Cardiac muscle cell (in vitro differentiated cells and primary cell): ENCODE measurements around the gene ZNF827. TPM values are rescaled to one million over a fixed set of nuclear protein-coding genes. Genes with fewer than 3 reads are reported as not detected.

ENCODE experiments used
- DNase-seq, 2 donors: peaks; one replicate each; pipeline versions ENCODE4 v3.0.0 to v3.0.0-alpha.2; 2010 to 2017; ENCODE audit warnings: low read depth in 1 of 2, low spot score in 1 of 2
- H3K27ac ChIP-seq: fragments of 200-600 bp; sonication (generic); 2 replicates; pipeline ENCODE4 v1.5.1; 2016
- H3K27me3 ChIP-seq: fragments of 200-600 bp; sonication (generic); 2 replicates; pipeline ENCODE4 v1.6.0; 2016; ENCODE audit warnings: control low read depth
- H3K36me3 ChIP-seq: fragments of 200-600 bp; sonication (generic); 2 replicates; pipeline ENCODE4 v1.5.1; 2016; ENCODE audit warnings: control low read depth
- H3K4me1 ChIP-seq: fragments of 200-600 bp; sonication (generic); 2 replicates; pipeline ENCODE4 v1.8.1; 2017; ENCODE audit warnings: low read depth, mild to moderate bottlenecking, mixed run types
- H3K4me3 ChIP-seq: fragments of 200-600 bp; sonication (generic); 2 replicates; pipeline ENCODE4 v1.5.1; 2016; ENCODE audit warnings: mild to moderate bottlenecking
- H3K9me3 ChIP-seq: fragments of 200-600 bp; sonication (generic); 2 replicates; pipeline ENCODE4 v1.5.1; 2017; ENCODE audit warnings: low read depth, mild to moderate bottlenecking, control low read depth
- CTCF ChIP-seq: IDR thresholded peaks from 2 replicates; pipeline ENCODE4 v1.5.1; 2012; ENCODE audit warnings: low read depth, mild to moderate bottlenecking, low read length
- polyA plus RNA-seq: library from polyadenylated mRNA; unstranded; fragments of >200 nt; fragmentation: Nextera tagmentation; extraction: Ambion mirVana; gene quantifications from 2 replicates; pipeline ENCODE4 v1.2.1, GENCODE V29; 2016
- total RNA-seq: library from RNA; depleted of rRNA; stranded (reverse); fragments of >200 nt; gene quantifications from 2 replicates; pipeline ENCODE4 v1.2.3, GENCODE V29; 2016

Gene ZNF827
- total and polyA plus RNA-seq, 2 experiments from 2014 or later: 13.2 to 37.3 TPM

GRCh38 chr4:145776208-145776607, 162.4 kb downstream of the ZNF827 start:
- no peak overlapping the region for H3K4me3 ChIP-seq
- no peak for TF ChIP-seq CTCF
- H3K4me1 ChIP-seq: no peaks in the 10 kb centered on the region
- no peak overlapping the region for H3K27ac ChIP-seq
- H3K36me3 ChIP-seq: peaks cover 44% of the 10 kb centered on the region
- no peaks in the 10 kb centered on the region for H3K9me3 ChIP-seq
- DNase-seq: no peak
- no peaks in the 10 kb centered on the region for H3K27me3 ChIP-seq

DNA sequence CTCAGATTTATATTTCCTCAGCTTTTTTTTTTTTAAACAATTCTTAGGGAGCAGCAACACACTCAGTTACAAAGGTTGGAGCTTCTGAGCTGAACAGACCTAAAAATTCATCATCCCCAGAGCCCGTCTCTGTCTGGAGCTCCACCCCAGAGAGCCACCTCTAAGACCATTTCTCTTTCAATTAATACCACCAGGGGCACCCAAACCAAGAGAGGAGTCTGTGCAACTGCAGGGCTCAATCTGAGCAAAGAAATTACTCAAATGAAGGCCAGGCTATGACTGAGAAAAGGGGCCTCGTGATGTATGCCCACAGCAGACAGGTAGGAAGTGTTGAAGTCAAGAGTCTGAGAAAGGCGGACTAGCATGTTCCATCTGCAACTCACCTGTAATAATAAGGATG, 163.2 kb downstream of the ZNF827 start:
- Histone ChIP-seq H3K4me1 (no peaks in the 10 kb centered on the region), H3K27ac (no peak overlapping the region), H3K27me3 (no peaks in the 10 kb centered on the region), H3K36me3 (peaks cover 51% of the 10 kb centered on the region), H3K9me3 (no peaks in the 10 kb centered on the region), H3K4me3 (no peak overlapping the region)
- no peak for TF ChIP-seq CTCF
- no peak for DNase-seq

DNA sequence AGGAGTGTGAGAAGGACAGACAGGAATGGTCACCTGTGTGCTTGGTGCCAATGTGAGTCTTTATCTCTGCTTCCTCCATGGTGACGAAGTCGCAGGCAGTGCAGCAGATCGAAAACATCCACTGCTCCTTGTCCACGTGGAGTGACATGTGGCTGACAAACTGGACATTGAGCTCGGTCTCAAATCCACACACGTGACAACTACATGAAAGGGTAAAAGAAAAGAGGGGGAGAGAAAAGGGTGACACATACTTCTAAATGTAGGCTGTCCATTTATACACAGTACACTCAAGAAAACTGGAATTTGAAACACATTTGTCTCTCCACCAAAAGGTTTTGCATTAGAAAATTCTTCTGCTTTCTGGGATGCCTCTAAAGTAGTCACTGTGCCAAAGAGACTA, 164.2 kb downstream of the ZNF827 start:
- TF ChIP-seq CTCF: no peak
- DNase-seq: no peak
- Histone ChIP-seq H3K27ac (no peak overlapping the region), H3K36me3 (peaks cover 53% of the 10 kb centered on the region), H3K4me1 (no peaks in the 10 kb centered on the region), H3K27me3 (no peaks in the 10 kb centered on the region), H3K4me3 (no peak overlapping the region), H3K9me3 (no peaks in the 10 kb centered on the region)

GRCh38 chr4:145773581-145774234, 164.9 kb downstream of the ZNF827 start:
- H3K9me3 ChIP-seq: no peaks in the 10 kb centered on the region
- no peak for TF ChIP-seq CTCF
- no peak for DNase-seq

GRCh38 chr4:145772347-145772746, 166.3 kb downstream of the ZNF827 start:
- Histone ChIP-seq H3K27me3 (no peaks in the 10 kb centered on the region), H3K9me3 (no peaks in the 10 kb centered on the region), H3K36me3 (peaks cover 42% of the 10 kb centered on the region), H3K27ac (no peak overlapping the region), H3K4me1 (no peaks in the 10 kb centered on the region), H3K4me3 (no peak overlapping the region)
- DNase-seq: no peak
- no peak for TF ChIP-seq CTCF

More at GRCh38 chr4:145773581-145774234, 164.9 kb downstream of the ZNF827 start:
- Histone ChIP-seq H3K27me3 (no peaks in the 10 kb centered on the region), H3K4me3 (no peak overlapping the region), H3K36me3 (peaks cover 48% of the 10 kb centered on the region), H3K27ac (no peak overlapping the region), H3K4me1 (no peaks in the 10 kb centered on the region)
